ENCODE measurements around the gene SCAMP2.

DNA sequence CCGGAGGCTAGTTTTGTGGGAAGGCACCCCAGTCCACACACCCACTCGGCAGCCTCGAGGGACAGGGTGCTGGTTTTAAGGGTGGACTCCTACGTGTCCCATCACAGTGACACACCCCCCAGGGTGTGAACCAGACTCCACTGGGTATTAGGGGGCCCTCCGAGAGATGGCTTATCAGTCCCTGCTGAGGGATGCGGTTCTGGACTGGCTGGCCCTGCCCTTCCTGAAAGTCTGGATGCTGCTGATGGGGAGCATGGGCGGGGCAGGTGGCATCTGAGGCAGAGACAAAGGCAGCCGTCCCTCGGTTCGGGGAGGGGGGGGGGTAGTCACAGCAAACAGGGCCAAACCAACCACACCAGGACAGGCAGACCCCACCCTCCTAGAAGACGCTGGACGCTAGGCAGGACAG, 29.3 kb downstream of the SCAMP2 start:
- TF ChIP-seq, protein P1, sequence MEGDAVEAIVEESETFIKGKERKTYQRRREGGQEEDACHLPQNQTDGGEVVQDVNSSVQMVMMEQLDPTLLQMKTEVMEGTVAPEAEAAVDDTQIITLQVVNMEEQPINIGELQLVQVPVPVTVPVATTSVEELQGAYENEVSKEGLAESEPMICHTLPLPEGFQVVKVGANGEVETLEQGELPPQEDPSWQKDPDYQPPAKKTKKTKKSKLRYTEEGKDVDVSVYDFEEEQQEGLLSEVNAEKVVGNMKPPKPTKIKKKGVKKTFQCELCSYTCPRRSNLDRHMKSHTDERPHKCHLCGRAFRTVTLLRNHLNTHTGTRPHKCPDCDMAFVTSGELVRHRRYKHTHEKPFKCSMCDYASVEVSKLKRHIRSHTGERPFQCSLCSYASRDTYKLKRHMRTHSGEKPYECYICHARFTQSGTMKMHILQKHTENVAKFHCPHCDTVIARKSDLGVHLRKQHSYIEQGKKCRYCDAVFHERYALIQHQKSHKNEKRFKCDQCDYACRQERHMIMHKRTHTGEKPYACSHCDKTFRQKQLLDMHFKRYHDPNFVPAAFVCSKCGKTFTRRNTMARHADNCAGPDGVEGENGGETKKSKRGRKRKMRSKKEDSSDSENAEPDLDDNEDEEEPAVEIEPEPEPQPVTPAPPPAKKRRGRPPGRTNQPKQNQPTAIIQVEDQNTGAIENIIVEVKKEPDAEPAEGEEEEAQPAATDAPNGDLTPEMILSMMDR (IDR thresholded peaks at IDR 0.05; ENCODE audit: low read depth, low read length, missing input control), result no peak
- TF ChIP-seq, protein P2, sequence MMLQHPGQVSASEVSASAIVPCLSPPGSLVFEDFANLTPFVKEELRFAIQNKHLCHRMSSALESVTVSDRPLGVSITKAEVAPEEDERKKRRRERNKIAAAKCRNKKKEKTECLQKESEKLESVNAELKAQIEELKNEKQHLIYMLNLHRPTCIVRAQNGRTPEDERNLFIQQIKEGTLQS (IDR thresholded peaks at IDR 0.05), result no peak
- TF ChIP-seq JUND (IDR thresholded peaks at IDR 0.05) (no peak), RAD21 (IDR thresholded peaks at IDR 0.05) (no peak), FOXA2 (IDR thresholded peaks at IDR 0.05) (no peak), TAF1 (conservative IDR thresholded peaks at IDR 0.05) (no peak), YY1 (IDR thresholded peaks at IDR 0.05) (no peak), GABPA (IDR thresholded peaks at IDR 0.05 in 1 of 2, conservative IDR thresholded peaks at IDR 0.05 in 1 of 2) (no peak), NR2F2 (IDR thresholded peaks at IDR 0.05) (no peak), SP1 (IDR thresholded peaks at IDR 0.05) (no peak), EGR1 (IDR thresholded peaks at IDR 0.05; ENCODE audit: low read depth in 2 of 2) (no peak)
- TF ChIP-seq, protein P3, sequence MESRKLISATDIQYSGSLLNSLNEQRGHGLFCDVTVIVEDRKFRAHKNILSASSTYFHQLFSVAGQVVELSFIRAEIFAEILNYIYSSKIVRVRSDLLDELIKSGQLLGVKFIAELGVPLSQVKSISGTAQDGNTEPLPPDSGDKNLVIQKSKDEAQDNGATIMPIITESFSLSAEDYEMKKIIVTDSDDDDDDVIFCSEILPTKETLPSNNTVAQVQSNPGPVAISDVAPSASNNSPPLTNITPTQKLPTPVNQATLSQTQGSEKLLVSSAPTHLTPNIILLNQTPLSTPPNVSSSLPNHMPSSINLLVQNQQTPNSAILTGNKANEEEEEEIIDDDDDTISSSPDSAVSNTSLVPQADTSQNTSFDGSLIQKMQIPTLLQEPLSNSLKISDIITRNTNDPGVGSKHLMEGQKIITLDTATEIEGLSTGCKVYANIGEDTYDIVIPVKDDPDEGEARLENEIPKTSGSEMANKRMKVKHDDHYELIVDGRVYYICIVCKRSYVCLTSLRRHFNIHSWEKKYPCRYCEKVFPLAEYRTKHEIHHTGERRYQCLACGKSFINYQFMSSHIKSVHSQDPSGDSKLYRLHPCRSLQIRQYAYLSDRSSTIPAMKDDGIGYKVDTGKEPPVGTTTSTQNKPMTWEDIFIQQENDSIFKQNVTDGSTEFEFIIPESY (IDR thresholded peaks at IDR 0.05), result no peak
- TF ChIP-seq, protein P4, sequence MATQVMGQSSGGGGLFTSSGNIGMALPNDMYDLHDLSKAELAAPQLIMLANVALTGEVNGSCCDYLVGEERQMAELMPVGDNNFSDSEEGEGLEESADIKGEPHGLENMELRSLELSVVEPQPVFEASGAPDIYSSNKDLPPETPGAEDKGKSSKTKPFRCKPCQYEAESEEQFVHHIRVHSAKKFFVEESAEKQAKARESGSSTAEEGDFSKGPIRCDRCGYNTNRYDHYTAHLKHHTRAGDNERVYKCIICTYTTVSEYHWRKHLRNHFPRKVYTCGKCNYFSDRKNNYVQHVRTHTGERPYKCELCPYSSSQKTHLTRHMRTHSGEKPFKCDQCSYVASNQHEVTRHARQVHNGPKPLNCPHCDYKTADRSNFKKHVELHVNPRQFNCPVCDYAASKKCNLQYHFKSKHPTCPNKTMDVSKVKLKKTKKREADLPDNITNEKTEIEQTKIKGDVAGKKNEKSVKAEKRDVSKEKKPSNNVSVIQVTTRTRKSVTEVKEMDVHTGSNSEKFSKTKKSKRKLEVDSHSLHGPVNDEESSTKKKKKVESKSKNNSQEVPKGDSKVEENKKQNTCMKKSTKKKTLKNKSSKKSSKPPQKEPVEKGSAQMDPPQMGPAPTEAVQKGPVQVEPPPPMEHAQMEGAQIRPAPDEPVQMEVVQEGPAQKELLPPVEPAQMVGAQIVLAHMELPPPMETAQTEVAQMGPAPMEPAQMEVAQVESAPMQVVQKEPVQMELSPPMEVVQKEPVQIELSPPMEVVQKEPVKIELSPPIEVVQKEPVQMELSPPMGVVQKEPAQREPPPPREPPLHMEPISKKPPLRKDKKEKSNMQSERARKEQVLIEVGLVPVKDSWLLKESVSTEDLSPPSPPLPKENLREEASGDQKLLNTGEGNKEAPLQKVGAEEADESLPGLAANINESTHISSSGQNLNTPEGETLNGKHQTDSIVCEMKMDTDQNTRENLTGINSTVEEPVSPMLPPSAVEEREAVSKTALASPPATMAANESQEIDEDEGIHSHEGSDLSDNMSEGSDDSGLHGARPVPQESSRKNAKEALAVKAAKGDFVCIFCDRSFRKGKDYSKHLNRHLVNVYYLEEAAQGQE (IDR thresholded peaks at IDR 0.05), result no peak
- TF ChIP-seq, protein P5, sequence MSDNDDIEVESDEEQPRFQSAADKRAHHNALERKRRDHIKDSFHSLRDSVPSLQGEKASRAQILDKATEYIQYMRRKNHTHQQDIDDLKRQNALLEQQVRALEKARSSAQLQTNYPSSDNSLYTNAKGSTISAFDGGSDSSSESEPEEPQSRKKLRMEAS (IDR thresholded peaks at IDR 0.05), result no peak

Data from liver (tissue), 3 donors.